Inflammatory macrophage treated with lipopolysaccharide for 4 hours (primary cell): ENCODE data around the gene PPP1R3E.
"Not testable (repeated sequence)": the region's sequence is repeated elsewhere in the genome, so short reads cannot be mapped to it uniquely, and the experiment has no call there.

Source experiments
- DNase-seq: peaks from one replicate; pipeline ENCODE4 v3.0.0-alpha.2; 2020

The PPP1R3E gene

DNA sequence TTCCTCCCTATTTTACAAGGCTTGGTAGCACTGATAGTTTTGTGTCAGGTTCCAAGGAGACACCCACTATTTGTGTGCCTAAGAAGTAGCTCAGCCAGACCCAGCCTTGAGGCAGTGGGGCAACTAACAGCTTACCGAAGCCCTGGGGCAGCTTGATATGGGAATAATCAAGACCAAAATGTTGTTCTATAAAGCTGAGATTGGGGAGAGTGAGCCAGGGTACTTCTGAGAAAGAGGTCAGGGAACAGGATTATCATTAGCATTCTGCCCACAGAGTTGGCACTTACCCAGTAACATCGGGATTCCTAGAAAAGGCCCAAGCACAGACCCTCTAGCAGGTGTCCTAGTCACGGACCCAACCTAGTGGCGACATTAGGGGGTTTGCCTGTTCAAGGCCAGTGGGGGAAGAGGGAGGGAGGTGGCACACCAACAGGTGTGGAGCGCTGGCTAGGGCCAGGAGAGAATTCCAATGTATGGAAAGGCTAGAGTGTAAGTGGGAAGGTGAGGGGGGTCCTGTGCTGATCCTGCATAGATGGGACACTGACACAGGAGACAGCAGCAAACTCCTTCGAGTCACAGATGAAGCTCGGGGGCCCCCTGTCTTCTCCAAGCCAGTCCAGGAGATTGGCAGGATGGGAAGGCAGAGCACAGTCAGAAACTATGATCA is 4.9 kb downstream of the PPP1R3E start:
- no peak for DNase-seq

DNA sequence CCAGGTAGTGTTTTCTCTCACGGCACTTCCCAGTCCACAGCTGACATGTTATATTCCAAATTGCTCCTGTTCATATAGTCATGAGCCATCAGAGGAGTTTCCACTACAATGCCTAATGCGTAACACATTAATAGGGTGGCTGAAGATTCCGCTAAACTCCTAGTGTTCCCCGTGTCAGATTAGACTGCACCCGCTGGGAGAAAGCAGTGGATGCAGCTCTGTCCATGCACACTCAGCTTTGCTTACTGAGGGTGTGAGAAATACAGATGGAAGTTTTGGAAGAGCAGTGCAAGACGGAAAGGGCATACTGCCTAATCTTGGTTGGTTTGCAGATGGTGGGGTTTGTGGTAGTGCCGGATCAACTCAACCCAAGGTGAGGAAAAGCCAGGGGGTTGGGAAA is 5.6 kb downstream of the PPP1R3E start:
- no peak for DNase-seq

DNA sequence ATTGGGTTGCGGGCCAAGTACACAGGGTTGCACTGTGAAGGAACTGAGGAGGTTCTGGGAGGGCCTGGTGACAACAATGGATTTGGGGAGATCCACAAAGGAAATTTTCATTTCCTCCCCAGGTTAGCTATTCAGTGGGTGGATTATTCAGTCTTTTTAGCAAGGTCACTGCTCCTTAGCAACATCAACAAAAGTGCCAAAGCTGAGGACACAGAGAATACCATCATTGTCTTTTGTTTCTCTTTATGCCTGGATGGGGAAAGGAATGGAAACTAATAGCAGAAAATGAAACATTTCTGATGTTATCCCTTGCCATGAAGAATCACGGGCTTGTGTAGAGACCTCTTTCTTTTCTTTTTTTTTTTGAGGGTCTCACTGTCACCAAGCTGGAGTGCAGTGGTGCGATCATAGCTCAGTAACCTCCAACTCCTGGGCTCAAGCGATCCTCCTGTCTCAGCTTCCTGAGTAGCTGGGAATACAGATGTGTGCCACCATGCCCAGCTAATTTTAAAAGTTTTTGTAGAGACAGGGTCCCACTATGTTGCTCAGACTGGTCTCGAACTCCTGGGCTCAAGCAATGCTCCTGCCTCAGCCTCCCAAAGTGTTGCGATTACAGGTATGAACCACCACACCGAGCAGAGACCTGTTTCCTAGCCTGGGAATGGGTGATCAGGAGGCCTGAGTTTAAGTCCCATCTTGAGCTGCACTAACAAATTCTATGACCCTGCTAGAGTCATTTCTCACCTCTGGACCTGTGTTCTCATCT is 6.5 kb downstream of the PPP1R3E start:
- no peak for DNase-seq

- peak; percentile 65 for DNase-seq
Measured at GRCh38 chr14:23294734-23295561, 7.7 kb downstream of the PPP1R3E start.

DNA sequence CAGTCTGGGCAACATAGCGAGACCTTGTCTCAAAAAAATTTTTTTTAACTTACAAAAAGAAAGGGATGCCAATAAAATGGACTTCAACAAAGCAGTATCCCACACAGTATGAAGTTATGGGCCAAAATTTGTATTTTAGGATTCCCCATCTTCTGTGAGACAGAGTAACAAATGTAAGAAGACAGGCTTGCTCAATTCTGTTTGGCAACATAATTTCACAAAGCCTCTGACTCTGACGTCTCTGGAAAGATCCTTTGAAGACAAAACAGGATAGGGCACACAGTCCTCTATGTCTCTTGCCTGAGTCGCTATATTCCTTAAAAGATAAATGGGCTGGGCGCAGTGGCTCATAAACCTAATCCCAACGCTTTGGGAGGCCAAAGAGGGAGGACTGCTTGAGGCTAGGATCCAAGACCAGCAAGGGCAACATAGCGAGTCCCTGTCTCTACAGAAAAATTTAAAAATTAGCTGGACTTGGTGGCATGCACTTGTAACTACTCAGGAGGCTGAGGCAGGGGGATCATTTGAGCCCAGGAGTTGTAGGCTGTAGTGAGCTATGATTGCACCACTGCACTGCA is 15.7 kb downstream of the PPP1R3E start:
- peak; percentile 78 for DNase-seq

DNA sequence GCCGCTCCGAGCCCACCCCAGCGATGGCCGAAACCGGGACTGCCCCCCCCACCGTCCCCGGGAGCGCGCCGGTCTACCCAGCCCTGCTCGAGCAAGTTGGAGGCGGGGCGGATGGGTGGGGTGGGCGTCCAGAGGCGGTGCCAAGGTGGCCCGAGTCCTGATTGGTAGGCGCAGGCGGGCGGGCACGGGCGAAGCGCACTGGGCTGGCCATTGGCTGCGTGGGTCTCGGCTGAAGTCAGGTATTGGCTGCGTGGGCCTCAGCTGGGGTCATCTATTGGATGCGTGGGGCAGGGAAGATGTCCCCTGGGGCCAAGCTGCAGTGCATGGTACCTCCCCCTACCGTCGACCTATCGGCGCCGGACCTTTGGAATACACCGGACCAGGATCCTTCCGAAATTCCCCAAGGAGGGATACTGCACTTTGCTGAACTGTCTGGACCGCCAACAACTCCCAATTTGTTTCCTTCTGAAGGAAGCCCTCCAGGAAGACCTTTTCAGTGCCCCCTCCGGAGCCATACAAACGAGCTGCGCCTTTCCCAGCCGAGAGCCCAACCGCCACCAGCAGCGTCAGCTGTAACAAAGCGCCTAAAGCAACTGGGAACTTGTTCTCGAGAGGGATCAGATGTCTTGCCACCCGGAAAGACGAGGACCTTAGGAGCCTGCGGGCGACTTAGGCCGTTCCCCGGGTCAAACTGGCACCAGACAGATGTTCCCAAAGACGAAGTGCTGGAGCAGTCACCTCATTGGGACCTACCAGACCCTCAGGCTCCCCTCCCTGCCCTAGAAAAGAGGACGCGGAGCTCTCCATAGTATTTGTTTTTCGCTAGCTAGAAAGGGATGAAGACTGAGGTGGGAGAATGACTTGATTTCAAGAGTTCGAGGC is 16.4 kb downstream of the PPP1R3E start, which contains the start of gene HOMEZ:
Gene HOMEZ, minus strand, starts transcription at position 113 of the 882 bp plus-strand sequence. CDS start 180 bp downstream, outside the sequence.
- DNase-seq: peak; percentile 99

- no peak for DNase-seq
Measured at GRCh38 chr14:23285530-23286019, 17.1 kb downstream of the PPP1R3E start.

DNA sequence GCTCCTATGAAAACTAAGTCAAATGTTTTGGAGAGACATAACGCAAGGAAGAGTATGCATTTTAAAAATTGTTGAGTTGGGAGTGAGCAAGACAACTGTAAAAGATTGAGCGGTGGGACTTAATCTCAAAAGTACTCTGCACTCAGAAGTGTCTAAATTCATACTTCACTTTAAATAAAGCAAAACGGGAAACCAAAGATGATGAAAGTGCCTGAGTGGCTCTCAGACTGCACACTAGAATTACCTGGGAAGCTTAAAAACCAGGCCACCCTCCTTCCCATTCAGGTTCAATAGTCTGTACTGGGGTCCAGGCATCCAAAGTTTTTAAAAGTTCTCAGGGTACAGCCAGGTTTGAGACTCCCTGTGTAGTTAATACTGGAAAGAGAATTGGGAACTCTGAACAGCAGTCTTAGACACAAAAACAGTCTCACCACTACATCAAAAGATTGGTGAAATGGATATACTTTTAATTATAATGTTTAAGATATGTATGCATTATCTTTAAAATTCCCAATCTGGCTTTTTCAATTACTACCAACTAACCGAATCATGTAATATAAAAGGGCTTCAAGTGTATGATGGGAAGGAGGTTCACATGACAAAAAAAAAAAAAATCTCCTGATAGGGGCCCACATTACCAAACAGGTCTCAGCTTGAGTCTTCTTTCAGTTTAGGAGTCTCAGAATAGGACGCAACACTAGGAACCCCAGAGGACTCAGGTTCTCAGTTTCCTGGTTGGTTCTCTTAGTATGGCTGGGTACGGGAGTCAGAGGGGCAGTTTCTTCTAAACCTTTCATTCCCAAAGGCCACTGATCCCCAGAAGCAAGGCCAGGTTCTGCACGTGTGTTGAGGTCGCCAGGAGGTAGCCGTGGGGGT is 17.8 kb downstream of the PPP1R3E start:
- peak; percentile 68 for DNase-seq

DNA sequence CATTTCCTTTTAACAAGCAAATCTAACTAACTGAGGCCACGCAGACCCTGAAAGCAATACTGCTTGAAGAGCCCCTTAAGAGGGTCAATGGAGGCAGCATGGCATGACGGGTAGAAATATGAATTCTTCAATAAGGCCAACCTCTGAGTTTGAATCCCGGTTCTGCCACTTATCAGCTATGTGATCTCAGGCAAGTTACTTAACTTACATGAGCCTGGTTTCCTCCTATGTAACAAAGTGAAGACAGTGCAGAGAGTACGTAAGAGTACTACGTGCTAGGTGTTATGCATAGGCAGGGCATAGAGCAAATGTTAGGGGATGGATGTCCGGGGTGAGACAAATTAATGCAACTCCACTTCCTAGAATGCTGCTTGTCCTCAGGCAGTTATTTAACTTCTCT is 21.4 kb downstream of the PPP1R3E start:
- DNase-seq: no peak

DNA sequence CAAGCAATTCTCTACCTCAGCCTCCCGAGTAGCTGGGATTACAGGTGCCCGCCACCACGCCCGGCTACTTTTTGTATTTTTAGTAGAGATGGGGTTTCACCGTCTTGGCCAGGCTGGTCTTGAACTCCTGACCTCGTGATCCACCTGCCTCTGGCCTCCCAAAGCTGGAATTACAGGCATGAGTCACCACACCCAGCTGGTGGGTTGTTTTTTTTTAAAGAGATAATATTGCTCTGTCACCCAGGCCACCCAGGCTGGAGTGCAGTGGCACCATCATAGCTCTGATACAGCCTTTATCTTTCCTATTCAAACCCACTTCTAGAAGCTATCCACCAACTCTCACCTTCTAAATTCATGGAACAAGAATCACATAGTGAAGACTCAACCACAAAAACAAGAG is 24.7 kb downstream of the PPP1R3E start:
- DNase-seq: not testable (repeated sequence)

DNA sequence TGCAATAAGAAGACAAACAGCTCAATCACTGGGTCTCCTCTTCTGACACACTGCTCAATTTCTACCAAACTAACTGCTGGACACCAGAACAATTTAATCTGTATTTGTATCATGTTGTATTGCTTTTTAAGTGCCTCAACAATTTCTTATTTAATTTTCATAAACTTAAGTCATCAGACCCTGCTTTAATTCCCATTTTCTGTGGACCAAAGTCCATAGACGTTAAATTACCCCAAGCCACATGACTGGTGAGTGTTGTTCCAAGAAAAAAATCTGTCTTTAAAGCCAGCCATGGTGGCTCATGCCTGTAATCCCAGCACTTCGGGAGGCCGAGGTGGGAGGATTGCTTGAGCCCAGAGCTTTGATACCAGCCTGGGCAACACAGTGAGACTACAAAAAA is 25.5 kb downstream of the PPP1R3E start:
- no peak for DNase-seq

GRCh38 chr14:23275412-23275811 is 27.2 kb downstream of the PPP1R3E start:
- DNase-seq: no peak

- no peak for DNase-seq
Measured at GRCh38 chr14:23269193-23269592, 33.5 kb downstream of the PPP1R3E start.

DNA sequence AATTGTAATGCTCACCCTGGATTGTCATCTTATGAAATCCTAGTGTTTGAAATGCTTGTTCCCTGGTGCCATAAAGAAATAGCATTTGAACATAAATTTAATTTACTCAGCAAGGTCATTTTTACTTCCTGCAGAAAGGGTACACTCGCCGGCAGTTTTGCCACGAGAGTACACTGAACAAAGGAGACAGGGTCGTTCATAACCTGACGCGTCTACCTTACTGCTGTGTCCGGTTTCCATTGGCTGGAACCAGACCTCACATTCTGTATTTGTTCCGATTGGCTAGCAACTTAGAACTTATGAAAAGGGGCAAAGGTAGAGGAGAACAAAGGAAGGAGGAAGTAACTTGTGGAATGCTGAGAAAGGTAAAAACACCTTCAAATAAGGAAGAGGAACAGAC is 41.8 kb downstream of the PPP1R3E start:
- not testable (repeated sequence) for DNase-seq

GRCh38 chr14:23259426-23259825 is 43.2 kb downstream of the PPP1R3E start:
- DNase-seq: peak; percentile 43

- DNase-seq: no peak
Measured at GRCh38 chr14:23258256-23258655, 44.4 kb downstream of the PPP1R3E start.

- peak; percentile 89 for DNase-seq
Measured at GRCh38 chr14:23252420-23253333, 50.0 kb downstream of the PPP1R3E start.

DNA sequence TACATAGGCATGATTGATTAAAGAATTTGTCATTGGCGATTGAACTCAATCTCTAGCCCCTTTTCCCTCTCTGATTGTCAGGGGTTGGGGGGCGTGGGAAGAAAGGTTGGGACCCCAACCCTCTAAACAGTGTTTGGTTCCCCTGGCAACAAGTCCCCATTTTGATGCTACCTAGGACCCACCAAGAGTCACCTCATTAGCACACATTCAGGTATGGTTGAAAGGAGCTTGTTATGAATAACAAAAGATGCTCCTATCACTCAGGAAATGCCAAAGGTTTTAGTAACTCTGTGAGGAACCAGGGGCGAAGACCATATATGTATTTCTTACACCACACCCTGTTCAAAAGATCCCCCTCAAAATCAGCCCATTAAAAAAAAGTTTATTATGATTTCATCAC is 50.7 kb downstream of the PPP1R3E start:
- no peak for DNase-seq

DNA sequence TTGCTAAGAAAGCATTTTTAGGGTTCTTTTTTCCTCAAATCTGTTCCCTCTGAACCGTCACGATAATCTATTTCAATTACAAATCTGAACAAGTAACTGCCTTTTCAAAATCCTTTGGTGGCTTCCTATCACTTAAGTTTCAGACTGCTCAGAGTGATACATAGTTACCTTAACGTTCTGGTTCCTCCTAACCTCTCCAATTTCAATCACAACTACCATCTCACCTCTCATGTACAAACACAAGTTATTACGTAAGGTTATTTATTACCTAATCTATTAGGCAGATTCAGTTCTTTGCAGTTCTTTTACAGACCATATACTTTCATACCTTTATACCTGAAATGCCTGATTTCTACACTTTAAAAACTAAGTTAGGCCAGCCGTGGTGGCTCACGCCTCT is 52.8 kb downstream of the PPP1R3E start:
- DNase-seq: no peak

DNA sequence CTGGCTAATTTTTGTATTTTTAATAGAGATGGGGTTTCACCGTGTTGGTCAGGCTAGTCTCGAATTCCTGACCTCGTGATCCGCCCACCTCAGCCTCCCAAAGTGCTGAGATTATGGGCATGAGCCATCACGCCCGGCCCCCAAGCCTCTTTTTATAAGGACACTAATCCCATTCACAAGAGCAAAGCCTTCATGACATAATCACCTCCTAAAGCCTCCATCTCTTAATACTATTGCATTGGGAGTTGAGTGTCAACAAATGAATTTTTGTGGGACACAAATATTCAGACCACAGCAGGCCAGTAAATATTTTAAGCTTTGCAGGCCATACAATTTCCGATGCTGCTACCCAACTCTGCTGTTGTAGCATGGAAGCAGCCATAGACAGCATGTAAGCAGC is 54.1 kb downstream of the PPP1R3E start:
- no peak for DNase-seq
